ENCODE measurements around the gene FAM222A.

Gene FAM222A

DNA sequence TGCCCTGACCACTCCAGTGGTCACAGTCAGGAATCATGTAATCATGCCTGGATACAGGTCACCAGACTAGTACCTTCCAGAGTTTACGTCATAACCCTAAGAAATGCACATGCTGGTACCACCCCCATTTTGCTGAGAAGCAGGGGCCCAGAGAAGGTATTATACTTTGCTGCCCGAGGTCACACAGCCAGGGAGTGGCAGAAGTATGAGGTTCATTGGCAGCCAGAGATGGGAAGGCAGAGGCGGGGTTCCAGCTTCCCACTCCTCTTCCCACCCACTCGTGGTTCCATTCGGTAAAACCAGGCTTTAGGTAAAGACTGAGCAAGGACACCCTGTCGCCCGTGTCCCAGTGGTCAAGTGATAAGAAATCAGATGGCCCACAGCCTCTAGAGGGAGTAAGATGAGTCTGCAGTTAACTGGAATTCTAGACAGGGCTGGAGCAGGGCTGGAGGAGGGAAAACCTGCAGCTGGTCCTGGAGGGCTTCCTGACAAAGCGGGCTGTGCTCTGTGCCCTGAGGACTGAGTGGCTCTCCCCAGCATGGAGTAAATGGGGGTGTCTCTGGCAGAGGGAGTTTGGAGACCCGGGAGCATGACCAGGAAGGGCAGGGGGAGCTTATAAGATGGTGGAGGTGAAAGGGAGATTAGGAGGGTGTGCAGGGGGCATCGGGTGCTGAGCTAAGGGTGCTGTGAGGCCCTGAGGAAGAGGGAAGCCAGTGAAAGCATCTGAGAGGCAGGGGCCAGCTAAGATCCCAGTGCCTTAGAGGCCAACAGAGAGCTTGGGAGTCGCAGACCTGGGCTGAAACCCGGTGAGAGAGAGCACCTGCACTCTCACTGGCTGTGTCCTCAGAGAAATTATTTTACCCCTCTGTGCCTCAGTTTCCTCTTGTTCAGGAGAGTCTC is 5.7 kb downstream of the FAM222A start:
- H3K4me3 Mint-ChIP-seq: peak overlapping the region; percentile 72
- H3K4me1 Mint-ChIP-seq: peaks cover 70% of the 10 kb centered on the region

DNA sequence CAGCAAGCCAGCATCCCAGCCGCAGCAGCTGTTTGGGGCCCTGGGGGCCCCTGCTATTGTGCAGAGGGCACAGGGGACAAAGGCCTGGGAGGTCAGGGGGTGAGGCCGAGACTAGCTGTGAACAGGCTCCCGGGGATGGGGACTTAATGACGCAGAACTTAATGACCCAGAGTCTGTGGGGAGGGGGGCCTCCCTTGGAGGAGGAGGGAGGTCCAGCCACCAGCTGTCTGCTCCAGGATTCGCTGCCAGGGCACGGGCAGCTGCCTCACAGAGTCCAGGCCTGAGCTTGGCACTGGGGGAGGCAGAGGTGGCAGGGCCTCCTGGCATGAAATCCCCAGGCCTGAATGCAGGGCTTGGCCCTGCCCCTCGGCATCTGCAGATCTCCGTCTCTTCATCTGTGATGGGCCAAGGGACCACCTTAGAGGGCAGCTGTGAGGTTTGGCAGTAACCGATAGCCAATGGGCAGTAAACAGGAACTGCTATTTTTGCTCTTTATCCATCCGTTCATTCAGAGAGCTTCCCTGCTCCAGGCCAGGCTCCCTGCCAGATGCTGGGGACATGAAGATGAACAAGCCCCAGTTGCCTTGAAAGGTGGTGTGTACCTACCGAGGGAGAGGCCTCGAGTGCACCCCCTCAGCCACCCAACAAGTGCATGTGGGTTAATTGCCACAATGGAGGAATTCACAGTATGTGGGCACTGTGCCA is 6.7 kb downstream of the FAM222A start:
- peak overlapping the region; percentile 54 for H3K4me3 Mint-ChIP-seq
- H3K27me3 Mint-ChIP-seq (ENCODE audit: low read depth, poor library complexity): peaks cover 29% of the 10 kb centered on the region
- H3K27ac Mint-ChIP-seq: peak overlapping the region; percentile 91

More for the DNA sequence above, 5.7 kb downstream of the FAM222A start:
- Mint-ChIP-seq H3K36me3 (ENCODE audit: low read depth) (no peaks in the 10 kb centered on the region), H3K27me3 (ENCODE audit: low read depth, poor library complexity) (peaks cover 26% of the 10 kb centered on the region), H3K27ac (peak overlapping the region; percentile 91), H3K9me3 (no peaks in the 10 kb centered on the region)
- TF ChIP-seq CTCF (IDR thresholded peaks at IDR 0.05): no peak
- no peak for DNase-seq

DNA sequence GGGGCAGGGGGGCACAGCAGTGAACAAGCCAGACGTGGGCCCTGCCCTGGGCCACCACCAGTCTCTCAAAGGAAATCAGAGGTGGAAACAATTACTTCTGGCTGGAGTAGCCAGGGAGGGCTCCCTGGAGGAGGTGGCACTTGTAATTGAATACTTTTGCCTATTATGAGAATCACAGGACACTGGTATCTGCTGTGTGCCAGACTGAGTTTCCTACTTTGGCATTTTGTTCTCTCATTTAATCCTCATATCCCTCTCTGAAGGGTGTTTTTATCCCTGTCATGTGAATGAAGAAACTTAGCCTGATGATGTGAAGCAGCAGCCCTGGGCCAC is 7.2 kb downstream of the FAM222A start:
- DNase-seq: no peak
- TF ChIP-seq CTCF (IDR thresholded peaks at IDR 0.05): no peak
- Mint-ChIP-seq H3K4me1 (peaks cover 69% of the 10 kb centered on the region), H3K4me3 (no peak overlapping the region), H3K36me3 (ENCODE audit: low read depth) (no peaks in the 10 kb centered on the region), H3K27me3 (ENCODE audit: low read depth, poor library complexity) (peaks cover 29% of the 10 kb centered on the region), H3K9me3 (no peaks in the 10 kb centered on the region), H3K27ac (no peak overlapping the region)

More for the DNA sequence above, 6.7 kb downstream of the FAM222A start:
- peak; percentile 66 for DNase-seq
- H3K36me3 Mint-ChIP-seq (ENCODE audit: low read depth): no peaks in the 10 kb centered on the region
- no peak for TF ChIP-seq CTCF (IDR thresholded peaks at IDR 0.05)
- no peaks in the 10 kb centered on the region for H3K9me3 Mint-ChIP-seq
- H3K4me1 Mint-ChIP-seq: peaks cover 70% of the 10 kb centered on the region

GRCh38 chr12:109721276-109721675 is 7.7 kb downstream of the FAM222A start:
- Mint-ChIP-seq H3K27me3 (ENCODE audit: low read depth, poor library complexity) (peaks cover 25% of the 10 kb centered on the region), H3K36me3 (ENCODE audit: low read depth) (no peaks in the 10 kb centered on the region), H3K9me3 (no peaks in the 10 kb centered on the region), H3K4me3 (no peak overlapping the region), H3K27ac (no peak overlapping the region), H3K4me1 (peaks cover 65% of the 10 kb centered on the region)
- DNase-seq: no peak
- no peak for TF ChIP-seq CTCF (IDR thresholded peaks at IDR 0.05)

- no peak overlapping the region for H3K27ac Mint-ChIP-seq
- DNase-seq: no peak
- no peaks in the 10 kb centered on the region for H3K9me3 Mint-ChIP-seq
- no peak for TF ChIP-seq CTCF (IDR thresholded peaks at IDR 0.05)
- peaks cover 21% of the 10 kb centered on the region for H3K27me3 Mint-ChIP-seq (ENCODE audit: low read depth, poor library complexity)
- peaks cover 63% of the 10 kb centered on the region for H3K4me1 Mint-ChIP-seq
- H3K4me3 Mint-ChIP-seq: no peak overlapping the region
- H3K36me3 Mint-ChIP-seq (ENCODE audit: low read depth): no peaks in the 10 kb centered on the region
Measured at GRCh38 chr12:109722022-109722720, 8.5 kb downstream of the FAM222A start.

Data from nephron progenitor cell (in vitro differentiated cells).